DOHH2 (cell line): Measurements from ENCODE around the gene TM7SF3.

Experiments
- CTCF ChIP-seq: fragments of 200-600 bp; sonication (generic); IDR thresholded peaks from one replicate; pipeline ENCODE4 v1.5.1; 2014; ENCODE audit warnings: antibody characterized with exemption, mild to moderate bottlenecking, low read depth, low read length; ENCODE audit not compliant: poor library complexity, severe bottlenecking
- EZH2phosphoT487 ChIP-seq: fragments of 200-600 bp; sonication (generic); IDR thresholded peaks from 2 replicates; pipeline ENCODE4 v1.6.1; 2017; ENCODE audit warnings: borderline replicate concordance, mild to moderate bottlenecking, antibody characterized with exemption, low read length, moderate library complexity, mixed read lengths

GRCh38 chr12:26937443-26937862, 76.7 kb downstream of the TM7SF3 start:
- no peak for TF ChIP-seq CTCF
- no peak for TF ChIP-seq EZH2phosphoT487
